Glomerular visceral epithelial cell (primary cell): ENCODE data around the gene FAM111A.
"Not testable (repeated sequence)": the region's sequence is repeated elsewhere in the genome, so short reads cannot be mapped to it uniquely, and the experiment has no call there.

ENCODE experiments used
- DNase-seq: peaks from one replicate; pipeline ENCODE4 v3.0.0-alpha.2; 2016; ENCODE audit errors: extremely low spot score

FAM111A gene

GRCh38 chr11:59142530-59143507, at the start of gene FAM111A:
TSS of gene FAM111A (plus strand) at chr11:59142856. CDS start at chr11:59148873, 6,017 bp downstream.
- DNase-seq, result peak; percentile 91

- DNase-seq, result not testable (repeated sequence)
Observed at GRCh38 chr11:59093576-59093975, 49.1 kb upstream of the FAM111A start.

- not testable (repeated sequence) for DNase-seq
Observed at GRCh38 chr11:59095225-59095624, 47.4 kb upstream of the FAM111A start.

GRCh38 chr11:59095972-59096575, 46.6 kb upstream of the FAM111A start:
- DNase-seq, result not testable (repeated sequence)

GRCh38 chr11:59097113-59097708, 45.4 kb upstream of the FAM111A start:
- DNase-seq, result peak; percentile 58

GRCh38 chr11:59097938-59098337, 44.7 kb upstream of the FAM111A start:
- not testable (repeated sequence) for DNase-seq

GRCh38 chr11:59102259-59102765, 40.3 kb upstream of the FAM111A start:
- peak; percentile 20 for DNase-seq

GRCh38 chr11:59106363-59107336, 36.0 kb upstream of the FAM111A start, which contains the start of gene FAM111B:
TSS of gene FAM111B (plus strand) at chr11:59107237. CDS start at chr11:59109626, 2,389 bp downstream.
- DNase-seq, result peak; percentile 95

- DNase-seq, result not testable (repeated sequence)
Observed at GRCh38 chr11:59107721-59108120, 34.9 kb upstream of the FAM111A start.

GRCh38 chr11:59112494-59112893, 30.2 kb upstream of the FAM111A start:
- DNase-seq, result no peak

GRCh38 chr11:59114344-59114743, 28.3 kb upstream of the FAM111A start:
- no peak for DNase-seq

GRCh38 chr11:59115553-59115952, 27.1 kb upstream of the FAM111A start:
- DNase-seq, result no peak

GRCh38 chr11:59117774-59118173, 24.9 kb upstream of the FAM111A start:
- no peak for DNase-seq

- DNase-seq, result no peak
Observed at GRCh38 chr11:59119826-59120225, 22.8 kb upstream of the FAM111A start.

GRCh38 chr11:59135648-59136461, 6.8 kb upstream of the FAM111A start:
- peak; percentile 66 for DNase-seq

GRCh38 chr11:59136551-59136950, 6.1 kb upstream of the FAM111A start:
- DNase-seq, result not testable (repeated sequence)

GRCh38 chr11:59137190-59137589, 5.5 kb upstream of the FAM111A start:
- DNase-seq, result no peak

GRCh38 chr11:59138643-59139042, 4.0 kb upstream of the FAM111A start:
- no peak for DNase-seq

- no peak for DNase-seq
Observed at GRCh38 chr11:59141191-59141590, 1.5 kb upstream of the FAM111A start.
